ENCODE results near the gene CNKSR2. TPM values are rescaled to one million over a fixed set of nuclear protein-coding genes. Genes with fewer than 3 reads are reported as not detected.
"Not testable (repeated sequence)": the region's sequence is repeated elsewhere in the genome, so short reads cannot be mapped to it uniquely, and the experiment has no call there.

Gene CNKSR2
- total RNA-seq, 1 donor, result 15.8 TPM

- no peaks in the 10 kb centered on the region for H3K27me3 ChIP-seq (ENCODE audit: insufficient read depth, low read length)
- H3K9me3 ChIP-seq (ENCODE audit: low read depth, low read length), result no peaks in the 10 kb centered on the region
- H3K4me1 ChIP-seq (ENCODE audit: insufficient read depth, low read length), result no peaks in the 10 kb centered on the region
- H3K4me3 ChIP-seq (ENCODE audit: low read length), result no peak overlapping the region
Observed at GRCh38 chrX:21490341-21490740, 116.1 kb downstream of the CNKSR2 start.

DNA sequence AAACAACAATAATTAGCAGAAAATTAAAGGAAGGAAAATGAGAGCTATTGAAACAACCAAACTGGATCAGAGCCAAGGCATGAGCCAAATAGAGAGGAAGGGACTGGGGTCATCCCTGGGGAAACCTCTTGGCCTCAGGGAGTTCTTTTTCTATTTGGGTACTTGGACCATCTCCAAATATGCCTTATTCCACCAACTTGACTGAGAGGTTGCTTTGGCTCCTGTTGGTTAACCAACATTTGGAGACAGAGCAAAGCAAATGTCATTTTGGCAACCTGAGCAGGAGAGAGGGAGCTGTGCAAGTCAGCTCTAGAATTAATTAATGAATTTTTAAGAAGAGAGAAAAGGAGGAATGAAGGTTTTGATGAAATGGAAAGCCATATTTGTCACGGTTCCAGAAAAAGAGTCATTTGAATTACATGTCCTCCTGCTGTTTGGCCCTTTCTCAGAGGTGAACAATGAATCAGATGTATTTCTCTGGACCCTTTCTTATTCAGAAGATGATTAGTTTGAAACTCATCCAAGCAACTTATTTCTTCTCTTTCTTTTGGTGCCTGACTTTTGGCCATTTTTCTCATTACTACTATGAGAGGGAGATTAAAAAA is 119.1 kb downstream of the CNKSR2 start:
- Histone ChIP-seq H3K27me3 (ENCODE audit: insufficient read depth, low read length) (no peaks in the 10 kb centered on the region), H3K4me1 (ENCODE audit: insufficient read depth, low read length) (no peaks in the 10 kb centered on the region), H3K9me3 (ENCODE audit: low read depth, low read length) (no peaks in the 10 kb centered on the region), H3K4me3 (ENCODE audit: low read length) (no peak overlapping the region)

DNA sequence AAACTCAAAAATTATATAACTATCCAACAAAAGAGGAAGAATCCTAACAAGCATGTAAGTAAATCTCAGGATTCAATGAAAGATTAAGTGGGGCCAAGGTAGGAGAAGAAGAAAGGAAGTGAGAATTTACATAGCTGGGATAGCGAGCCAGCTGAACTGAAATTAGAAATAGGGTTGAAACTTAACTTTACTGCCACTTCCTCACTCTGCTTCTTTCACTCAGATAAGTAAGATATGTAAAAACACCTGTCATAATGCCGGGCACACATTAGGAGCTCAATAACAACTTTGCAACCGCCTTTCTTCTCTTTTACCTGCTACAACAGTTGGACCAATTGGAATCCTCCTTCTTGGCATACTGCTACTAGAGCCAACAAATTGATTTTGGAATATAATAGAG is 129.4 kb downstream of the CNKSR2 start:
- Histone ChIP-seq H3K9me3 (ENCODE audit: low read depth, low read length) (no peaks in the 10 kb centered on the region), H3K4me3 (ENCODE audit: low read length) (no peak overlapping the region), H3K4me1 (ENCODE audit: insufficient read depth, low read length) (no peaks in the 10 kb centered on the region), H3K27me3 (ENCODE audit: insufficient read depth, low read length) (no peaks in the 10 kb centered on the region)

DNA sequence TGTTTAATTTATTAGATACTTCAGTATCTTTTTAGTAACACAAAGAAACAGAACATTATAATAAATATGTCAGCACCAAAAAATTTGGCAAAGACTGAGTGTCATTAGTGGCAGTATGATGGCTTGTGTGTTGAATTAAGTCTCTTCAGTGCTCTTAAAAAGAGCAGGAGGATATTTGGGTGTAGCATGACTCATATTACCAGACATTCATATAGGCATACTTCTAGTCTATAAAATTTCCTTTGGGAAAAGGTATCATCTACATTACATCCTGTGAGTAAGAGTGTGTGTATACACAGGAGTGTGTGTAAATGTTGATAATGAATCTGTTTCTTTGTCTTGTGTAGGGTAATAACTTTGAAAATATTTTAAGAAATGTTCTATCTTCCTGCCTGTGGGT is 135.7 kb downstream of the CNKSR2 start:
- Histone ChIP-seq H3K27me3 (ENCODE audit: insufficient read depth, low read length) (no peaks in the 10 kb centered on the region), H3K4me1 (ENCODE audit: insufficient read depth, low read length) (no peaks in the 10 kb centered on the region), H3K4me3 (ENCODE audit: low read length) (no peak overlapping the region), H3K9me3 (ENCODE audit: low read depth, low read length) (no peaks in the 10 kb centered on the region)

- Histone ChIP-seq H3K27me3 (ENCODE audit: insufficient read depth, low read length) (no peaks in the 10 kb centered on the region), H3K4me1 (ENCODE audit: insufficient read depth, low read length) (no peaks in the 10 kb centered on the region), H3K4me3 (ENCODE audit: low read length) (no peak overlapping the region), H3K9me3 (ENCODE audit: low read depth, low read length) (no peaks in the 10 kb centered on the region)
Observed at GRCh38 chrX:21524008-21524407, 149.8 kb downstream of the CNKSR2 start.

DNA sequence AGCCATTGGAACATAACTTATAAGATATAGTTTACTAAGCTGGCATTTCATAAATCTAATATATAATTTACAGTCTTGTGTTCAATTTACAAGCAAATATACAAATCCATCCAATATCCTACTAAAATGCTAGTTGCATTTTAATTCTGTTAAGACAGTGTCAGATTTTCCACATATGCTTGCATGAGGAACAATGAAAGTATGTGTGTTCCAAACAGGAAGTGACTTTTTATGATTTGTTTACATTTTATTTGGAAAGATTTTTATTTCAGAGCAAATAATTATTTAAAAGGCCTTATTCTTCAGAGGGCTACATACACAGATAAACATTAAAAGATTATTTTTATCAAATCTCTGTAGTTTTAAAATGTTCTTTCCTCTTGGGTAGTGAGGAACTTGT is 153.9 kb downstream of the CNKSR2 start:
- Histone ChIP-seq H3K4me1 (ENCODE audit: insufficient read depth, low read length) (no peaks in the 10 kb centered on the region), H3K27me3 (ENCODE audit: insufficient read depth, low read length) (no peaks in the 10 kb centered on the region), H3K9me3 (ENCODE audit: low read depth, low read length) (no peaks in the 10 kb centered on the region), H3K4me3 (ENCODE audit: low read length) (no peak overlapping the region)

GRCh38 chrX:21529771-21530170 is 155.6 kb downstream of the CNKSR2 start:
- H3K27me3 ChIP-seq (ENCODE audit: insufficient read depth, low read length), result no peaks in the 10 kb centered on the region
- H3K4me1 ChIP-seq (ENCODE audit: insufficient read depth, low read length), result no peaks in the 10 kb centered on the region
- H3K9me3 ChIP-seq (ENCODE audit: low read depth, low read length), result no peaks in the 10 kb centered on the region
- no peak overlapping the region for H3K4me3 ChIP-seq (ENCODE audit: low read length)

GRCh38 chrX:21544642-21545041 is 170.4 kb downstream of the CNKSR2 start:
- H3K27me3 ChIP-seq (ENCODE audit: insufficient read depth, low read length); H3K4me1 ChIP-seq (ENCODE audit: insufficient read depth, low read length); H3K4me3 ChIP-seq (ENCODE audit: low read length); H3K9me3 ChIP-seq (ENCODE audit: low read depth, low read length): not testable (repeated sequence)

GRCh38 chrX:21559417-21559816 is 185.2 kb downstream of the CNKSR2 start:
- H3K27me3 ChIP-seq (ENCODE audit: insufficient read depth, low read length), result no peaks in the 10 kb centered on the region
- H3K4me1 ChIP-seq (ENCODE audit: insufficient read depth, low read length), result no peaks in the 10 kb centered on the region
- H3K4me3 ChIP-seq (ENCODE audit: low read length), result no peak overlapping the region
- H3K9me3 ChIP-seq (ENCODE audit: low read depth, low read length), result no peaks in the 10 kb centered on the region

- Histone ChIP-seq H3K4me3 (ENCODE audit: low read length) (no peak overlapping the region), H3K4me1 (ENCODE audit: insufficient read depth, low read length) (no peaks in the 10 kb centered on the region), H3K27me3 (ENCODE audit: insufficient read depth, low read length) (no peaks in the 10 kb centered on the region), H3K9me3 (ENCODE audit: low read depth, low read length) (no peaks in the 10 kb centered on the region)
Observed at GRCh38 chrX:21565025-21565424, 190.8 kb downstream of the CNKSR2 start.

DNA sequence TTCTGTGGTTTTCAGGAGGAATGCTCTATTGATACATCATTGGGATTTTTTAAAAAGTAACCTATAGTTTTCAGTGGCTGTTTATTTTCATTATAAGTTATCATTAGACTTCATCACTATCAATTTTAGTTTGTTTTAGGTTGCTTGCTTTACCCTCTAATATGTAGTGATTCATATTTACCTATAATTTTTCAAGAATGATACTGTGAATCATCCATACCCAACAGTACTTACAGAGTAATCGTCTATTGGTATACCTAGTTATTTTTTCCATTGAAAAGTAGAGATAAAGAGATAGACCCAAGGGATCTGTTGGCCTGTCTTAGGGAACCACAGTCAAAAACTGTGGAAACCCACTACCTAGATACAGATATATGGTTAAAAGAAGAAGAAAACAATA is 200.6 kb downstream of the CNKSR2 start:
- no peak overlapping the region for H3K4me3 ChIP-seq (ENCODE audit: low read length)
- H3K9me3 ChIP-seq (ENCODE audit: low read depth, low read length), result no peaks in the 10 kb centered on the region
- no peaks in the 10 kb centered on the region for H3K27me3 ChIP-seq (ENCODE audit: insufficient read depth, low read length)
- no peaks in the 10 kb centered on the region for H3K4me1 ChIP-seq (ENCODE audit: insufficient read depth, low read length)

DNA sequence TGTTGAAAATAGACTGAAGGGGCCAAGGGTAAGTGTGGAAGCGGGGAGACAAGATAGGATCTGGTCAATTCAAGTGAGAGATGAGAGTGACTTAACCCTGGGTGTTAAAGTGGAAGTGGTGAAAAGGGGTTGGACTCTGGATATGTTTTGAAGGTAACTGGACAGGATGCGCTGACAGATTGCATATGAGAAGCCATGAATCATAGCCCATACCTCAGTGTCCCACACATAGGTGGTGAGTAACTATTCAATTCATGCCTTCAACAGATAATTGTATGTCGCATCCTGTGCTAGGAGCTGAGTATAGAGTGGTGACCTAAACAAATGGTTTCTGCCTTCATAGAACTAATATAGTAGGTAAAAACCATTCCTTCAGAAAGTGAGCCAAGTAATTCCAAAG is 207.3 kb downstream of the CNKSR2 start:
- Histone ChIP-seq H3K4me3 (ENCODE audit: low read length) (no peak overlapping the region), H3K9me3 (ENCODE audit: low read depth, low read length) (peaks cover 6% of the 10 kb centered on the region), H3K4me1 (ENCODE audit: insufficient read depth, low read length) (no peaks in the 10 kb centered on the region), H3K27me3 (ENCODE audit: insufficient read depth, low read length) (no peaks in the 10 kb centered on the region)

- H3K4me1 ChIP-seq (ENCODE audit: insufficient read depth, low read length), result no peaks in the 10 kb centered on the region
- H3K4me3 ChIP-seq (ENCODE audit: low read length), result no peak overlapping the region
- peaks cover 6% of the 10 kb centered on the region for H3K9me3 ChIP-seq (ENCODE audit: low read depth, low read length)
- no peaks in the 10 kb centered on the region for H3K27me3 ChIP-seq (ENCODE audit: insufficient read depth, low read length)
Observed at GRCh38 chrX:21586001-21586400, 211.8 kb downstream of the CNKSR2 start.

GRCh38 chrX:21590012-21590776 is 216.0 kb downstream of the CNKSR2 start:
- Histone ChIP-seq H3K4me3 (ENCODE audit: low read length) (no peak overlapping the region), H3K27me3 (ENCODE audit: insufficient read depth, low read length) (no peaks in the 10 kb centered on the region), H3K9me3 (ENCODE audit: low read depth, low read length) (peaks cover 6% of the 10 kb centered on the region), H3K4me1 (ENCODE audit: insufficient read depth, low read length) (no peaks in the 10 kb centered on the region)

GRCh38 chrX:21606002-21606401 is 231.8 kb downstream of the CNKSR2 start:
- H3K4me3 ChIP-seq (ENCODE audit: low read length), result no peak overlapping the region
- no peaks in the 10 kb centered on the region for H3K9me3 ChIP-seq (ENCODE audit: low read depth, low read length)
- H3K4me1 ChIP-seq (ENCODE audit: insufficient read depth, low read length), result no peaks in the 10 kb centered on the region
- H3K27me3 ChIP-seq (ENCODE audit: insufficient read depth, low read length), result no peaks in the 10 kb centered on the region

- no peaks in the 10 kb centered on the region for H3K4me1 ChIP-seq (ENCODE audit: insufficient read depth, low read length)
- no peak overlapping the region for H3K4me3 ChIP-seq (ENCODE audit: low read length)
- H3K9me3 ChIP-seq (ENCODE audit: low read depth, low read length), result no peaks in the 10 kb centered on the region
- H3K27me3 ChIP-seq (ENCODE audit: insufficient read depth, low read length), result no peaks in the 10 kb centered on the region
Observed at GRCh38 chrX:21610168-21610567, 235.9 kb downstream of the CNKSR2 start.

Data from mononuclear cell (primary cell).